Sigmoid colon (tissue), 7 donors: ENCODE data around the gene ADAMTS14. TPM values are rescaled to one million over a fixed set of nuclear protein-coding genes. Genes with fewer than 3 reads are reported as not detected.

ENCODE experiments used
- DNase-seq: peaks from one replicate; pipeline ENCODE4 v3.0.0-alpha.2; 2019
- H3K27ac ChIP-seq, 4 donors: fragments of 200-600 bp; sonication (generic); one replicate each; pipeline ENCODE4 v1.5.1; 2016 to 2019; ENCODE audit warnings: mild to moderate bottlenecking in 1 of 4
- H3K27me3 ChIP-seq, 3 donors: fragments of 200-600 bp; sonication (generic); one replicate each; pipeline ENCODE4 v1.5.1; 2019; ENCODE audit warnings: mild to moderate bottlenecking in 1 of 3
- H3K36me3 ChIP-seq, 4 donors: fragments of 200-600 bp; sonication (generic); one replicate each; pipeline ENCODE4 v1.5.1; 2016 to 2019
- H3K4me1 ChIP-seq, 4 donors: fragments of 200-600 bp; sonication (generic); one replicate each; pipeline ENCODE4 v1.5.1; 2017 to 2019
- H3K4me3 ChIP-seq, 4 donors: fragments of 200-600 bp; sonication (generic); one replicate each; pipeline ENCODE4 v1.5.1; 2017 to 2019; ENCODE audit warnings: mild to moderate bottlenecking in 2 of 4, moderate library complexity in 1 of 4
- H3K9me3 ChIP-seq, 4 donors: fragments of 200-600 bp in 3 of 4; sonication (generic) in 3 of 4; one replicate each; pipeline versions ENCODE4 v1.5.1 to v1.6.1; 2013 to 2019
- EP300 ChIP-seq, 4 donors: sonication (generic); formaldehyde crosslinking; IDR thresholded peaks; one replicate each; pipeline ENCODE4 v1.6.1; 2017; ENCODE audit warnings: antibody characterized with exemption in 4 of 4
- POLR2A ChIP-seq, 2 donors: fragments of 450-650 bp; IDR thresholded peaks; one replicate each; pipeline ENCODE4 v1.6.1; 2016; ENCODE audit warnings: antibody characterized with exemption in 2 of 2, mild to moderate bottlenecking in 2 of 2, moderate library complexity in 2 of 2
- POLR2AphosphoS5 ChIP-seq, 4 donors: sonication (generic); formaldehyde crosslinking; IDR thresholded peaks; one replicate each; pipeline ENCODE4 v1.6.1; 2017; ENCODE audit warnings: antibody characterized with exemption in 4 of 4
- WGBS, 2 donors: extraction: QIAGEN DNeasy Blood & Tissue Kit; methylation state at CpG; one replicate each; pipeline ENCODE4 v1.1.7; 2013; 5-methylcytosine and 5-hydroxymethylcytosine counted together
- intact Hi-C: fragments of 100-400 bp; cut with DNase I; formaldehyde crosslinking; loops from one replicate; pipeline ENCODE4 v1.15.1; 2023
- polyA plus RNA-seq, 3 donors: library from polyadenylated mRNA; stranded (reverse); fragments of 200-250 nt; gene quantifications; one replicate each; pipeline ENCODE4 v1.2.3, GENCODE V29; 2013
- total RNA-seq, 4 donors: library from RNA; depleted of rRNA; stranded (reverse); fragments of >200 nt; gene quantifications; one replicate each; pipeline ENCODE4 v1.1.0, GENCODE V29; 2016
- TF ChIP-seq, protein P1 (sequence below), 4 experiments: fragments of 450-650 bp in 3 of 4; fragments of 200-600 bp in 1 of 4; IDR thresholded peaks; one replicate each; pipeline ENCODE4 v1.5.1; 2016 to 2019; ENCODE audit warnings: antibody characterized with exemption in 4 of 4, mild to moderate bottlenecking in 3 of 4, moderate library complexity in 2 of 4
- donor health status: healthy with polysubstance abuse.
- donor health status: Bipolar disorder and iron deficiency.
- donor health status: healthy.

Gene ADAMTS14
- total and polyA plus RNA-seq, 7 donors: under 0.01 to 1.1 (median 0.50) TPM; not detected in 1

DNA sequence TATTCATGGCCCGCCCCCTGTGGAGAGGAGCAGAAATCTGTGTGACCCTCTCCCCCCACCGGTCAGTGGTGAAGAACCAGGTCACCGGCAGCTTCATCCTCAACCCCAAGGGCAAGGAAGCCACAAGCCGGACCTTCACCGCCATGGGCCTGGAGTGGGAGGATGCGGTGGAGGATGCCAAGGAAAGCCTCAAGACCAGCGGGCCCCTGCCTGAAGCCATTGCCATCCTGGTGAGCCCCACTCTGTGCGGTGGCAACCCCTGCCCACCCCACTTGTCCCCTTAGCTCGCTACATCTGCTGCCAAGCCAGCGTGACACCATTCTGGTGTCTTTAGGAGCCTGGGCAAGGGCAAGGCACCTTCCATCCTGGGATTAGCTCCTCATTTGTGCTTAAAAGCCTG lies 77.5 kb downstream of the ADAMTS14 start:
- DNase-seq: no peak
- TF ChIP-seq EP300 (IDR thresholded peaks at IDR 0.05) (no peak), POLR2A (IDR thresholded peaks at IDR 0.05) (no peak), POLR2AphosphoS5 (IDR thresholded peaks at IDR 0.05) (no peak)
- TF ChIP-seq, protein P1, sequence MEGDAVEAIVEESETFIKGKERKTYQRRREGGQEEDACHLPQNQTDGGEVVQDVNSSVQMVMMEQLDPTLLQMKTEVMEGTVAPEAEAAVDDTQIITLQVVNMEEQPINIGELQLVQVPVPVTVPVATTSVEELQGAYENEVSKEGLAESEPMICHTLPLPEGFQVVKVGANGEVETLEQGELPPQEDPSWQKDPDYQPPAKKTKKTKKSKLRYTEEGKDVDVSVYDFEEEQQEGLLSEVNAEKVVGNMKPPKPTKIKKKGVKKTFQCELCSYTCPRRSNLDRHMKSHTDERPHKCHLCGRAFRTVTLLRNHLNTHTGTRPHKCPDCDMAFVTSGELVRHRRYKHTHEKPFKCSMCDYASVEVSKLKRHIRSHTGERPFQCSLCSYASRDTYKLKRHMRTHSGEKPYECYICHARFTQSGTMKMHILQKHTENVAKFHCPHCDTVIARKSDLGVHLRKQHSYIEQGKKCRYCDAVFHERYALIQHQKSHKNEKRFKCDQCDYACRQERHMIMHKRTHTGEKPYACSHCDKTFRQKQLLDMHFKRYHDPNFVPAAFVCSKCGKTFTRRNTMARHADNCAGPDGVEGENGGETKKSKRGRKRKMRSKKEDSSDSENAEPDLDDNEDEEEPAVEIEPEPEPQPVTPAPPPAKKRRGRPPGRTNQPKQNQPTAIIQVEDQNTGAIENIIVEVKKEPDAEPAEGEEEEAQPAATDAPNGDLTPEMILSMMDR (IDR thresholded peaks at IDR 0.05): no peak
- intact Hi-C loops: no loop called here
- H3K36me3 ChIP-seq: no peaks in the 10 kb centered on the region
- 96 to 97% methylated on average over 10 of the region's 10 CpGs for WGBS, 2 donors
- no peak overlapping the region for H3K4me3 ChIP-seq
- peaks cover 0 to 3% (median 0%) of the 10 kb centered on the region in 3 donors for H3K27me3 ChIP-seq
- no peak overlapping the region for H3K27ac ChIP-seq
- no peaks in the 10 kb centered on the region for H3K9me3 ChIP-seq
- H3K4me1 ChIP-seq: peaks cover 0 to 6% (median 0%) of the 10 kb centered on the region in 4 donors

DNA sequence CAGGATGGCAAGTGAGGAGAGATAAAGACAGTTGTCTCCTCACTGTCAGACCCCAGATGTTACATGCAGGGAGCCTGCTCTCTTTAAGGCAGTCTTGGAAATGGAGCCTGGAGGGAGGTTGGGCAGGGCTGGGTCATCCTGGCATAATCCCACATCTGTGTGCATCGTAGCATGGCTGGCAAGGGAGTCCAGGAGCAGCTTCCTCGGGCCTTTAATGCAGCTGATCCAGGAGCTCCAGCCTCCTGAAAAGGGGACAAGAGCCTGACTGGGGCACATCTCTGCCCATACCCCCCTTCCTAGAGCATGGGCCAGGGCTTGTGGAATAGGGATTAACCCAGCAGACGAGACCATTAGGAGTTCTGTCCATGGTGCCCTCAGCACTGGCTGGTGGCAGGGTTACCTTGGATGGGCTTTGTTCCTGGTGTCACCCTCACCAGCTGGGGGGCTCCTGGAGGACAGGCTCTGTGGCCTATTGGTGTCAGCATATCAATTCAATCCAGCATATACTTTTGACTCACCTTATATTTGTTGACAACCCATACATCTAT lies 77.9 kb downstream of the ADAMTS14 start:
- H3K4me1 ChIP-seq: peaks cover 0 to 6% (median 0%) of the 10 kb centered on the region in 4 donors
- H3K27me3 ChIP-seq: peaks cover 0 to 3% (median 0%) of the 10 kb centered on the region in 3 donors
- TF ChIP-seq, protein P1 (IDR thresholded peaks at IDR 0.05): no peak
- TF ChIP-seq POLR2AphosphoS5 (IDR thresholded peaks at IDR 0.05): no peak
- TF ChIP-seq EP300 (IDR thresholded peaks at IDR 0.05): no peak
- no peak for TF ChIP-seq POLR2A (IDR thresholded peaks at IDR 0.05)
- no peak overlapping the region for H3K27ac ChIP-seq
- no peaks in the 10 kb centered on the region for H3K9me3 ChIP-seq
- 70 to 73% methylated on average over 3 of the region's 3 CpGs for WGBS, 2 donors
- H3K36me3 ChIP-seq: no peaks in the 10 kb centered on the region
- intact Hi-C loops: no loop called here
- no peak overlapping the region for H3K4me3 ChIP-seq
- DNase-seq: no peak

DNA sequence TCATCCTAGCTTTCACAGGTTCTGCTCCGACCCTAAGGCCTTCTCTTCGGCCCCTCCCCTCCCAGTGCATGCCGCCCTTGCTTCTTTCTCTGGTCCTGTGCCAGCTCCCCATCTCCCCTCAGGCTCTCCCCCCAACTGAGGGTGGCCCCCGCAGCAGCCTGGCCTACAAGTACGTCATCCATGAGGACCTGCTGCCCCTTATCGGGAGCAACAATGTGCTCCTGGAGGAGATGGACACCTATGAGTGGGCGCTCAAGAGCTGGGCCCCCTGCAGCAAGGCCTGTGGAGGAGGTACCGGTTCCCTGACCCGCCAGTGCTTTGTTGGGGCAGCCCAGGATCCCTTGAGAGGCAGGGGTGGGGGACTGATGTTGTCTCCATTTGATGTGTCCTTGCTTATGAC lies 79.0 kb downstream of the ADAMTS14 start:
- TF ChIP-seq EP300 (IDR thresholded peaks at IDR 0.05): no peak
- TF ChIP-seq POLR2A (IDR thresholded peaks at IDR 0.05): no peak
- TF ChIP-seq, protein P1 (IDR thresholded peaks at IDR 0.05): no peak
- no peak for TF ChIP-seq POLR2AphosphoS5 (IDR thresholded peaks at IDR 0.05)
- Histone ChIP-seq H3K27me3 (peaks cover 0 to 3% (median 0%) of the 10 kb centered on the region in 3 donors), H3K4me3 (no peak overlapping the region), H3K27ac (no peak overlapping the region), H3K4me1 (peaks cover 0 to 6% (median 0%) of the 10 kb centered on the region in 4 donors), H3K36me3 (no peaks in the 10 kb centered on the region), H3K9me3 (no peaks in the 10 kb centered on the region)
- WGBS, 2 donors: 91 to 93% methylated on average over 9 of the region's 9 CpGs
- intact Hi-C loops: no loop called here
- DNase-seq: no peak

DNA sequence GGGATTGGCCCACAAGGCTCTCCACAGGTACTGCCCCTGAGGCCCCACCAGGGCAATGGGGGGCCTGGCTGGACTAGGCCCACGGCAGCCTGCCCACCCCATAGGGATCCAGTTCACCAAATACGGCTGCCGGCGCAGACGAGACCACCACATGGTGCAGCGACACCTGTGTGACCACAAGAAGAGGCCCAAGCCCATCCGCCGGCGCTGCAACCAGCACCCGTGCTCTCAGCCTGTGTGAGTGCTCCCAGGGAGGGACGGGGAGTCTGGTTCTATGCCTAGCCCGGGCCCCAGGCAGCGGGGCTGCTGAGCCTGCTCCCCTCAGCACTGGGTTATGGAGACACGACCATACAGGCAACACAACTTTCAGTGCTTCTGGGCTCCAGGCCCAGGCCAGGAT lies 79.7 kb downstream of the ADAMTS14 start:
- WGBS, 2 donors: 92 to 96% methylated on average over 14 of the region's 14 CpGs
- intact Hi-C loops: no loop called here
- no peak for TF ChIP-seq POLR2AphosphoS5 (IDR thresholded peaks at IDR 0.05)
- H3K27ac ChIP-seq: no peak overlapping the region
- peaks cover 0 to 6% (median 0%) of the 10 kb centered on the region in 4 donors for H3K4me1 ChIP-seq
- H3K4me3 ChIP-seq: no peak overlapping the region
- no peak for DNase-seq
- H3K27me3 ChIP-seq: peaks cover 0 to 3% (median 0%) of the 10 kb centered on the region in 3 donors
- H3K36me3 ChIP-seq: no peaks in the 10 kb centered on the region
- H3K9me3 ChIP-seq: no peaks in the 10 kb centered on the region

DNA sequence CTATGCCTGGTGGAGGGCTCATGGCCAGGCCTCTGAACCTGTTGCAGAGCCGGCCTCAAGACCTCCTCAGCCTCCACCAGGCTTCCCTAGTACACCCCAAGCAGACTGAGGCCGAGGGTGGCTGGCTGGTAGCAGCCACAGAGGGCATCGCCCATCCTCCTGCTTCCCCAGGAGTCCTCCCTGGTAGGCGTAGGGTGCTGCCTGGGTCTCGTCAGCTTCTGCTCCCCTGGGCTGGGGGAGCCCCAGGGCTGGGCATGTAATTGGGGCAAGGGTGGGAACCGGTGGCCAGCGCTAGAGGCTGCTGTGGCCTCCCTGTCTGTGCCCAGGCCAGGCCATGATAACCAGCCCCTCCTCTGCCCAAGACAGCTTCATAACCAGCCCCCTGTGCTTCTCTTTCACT lies 80.3 kb downstream of the ADAMTS14 start:
- intact Hi-C loops: no loop called here
- 90 to 92% methylated on average over 7 of the region's 7 CpGs for WGBS, 2 donors
- DNase-seq: no peak
- H3K36me3 ChIP-seq: no peaks in the 10 kb centered on the region
- H3K27me3 ChIP-seq: peaks cover 0 to 3% (median 0%) of the 10 kb centered on the region in 3 donors
- peaks cover 0 to 6% (median 0%) of the 10 kb centered on the region in 4 donors for H3K4me1 ChIP-seq
- H3K9me3 ChIP-seq: no peaks in the 10 kb centered on the region
- TF ChIP-seq POLR2A (IDR thresholded peaks at IDR 0.05) (no peak), EP300 (IDR thresholded peaks at IDR 0.05) (no peak), POLR2AphosphoS5 (IDR thresholded peaks at IDR 0.05) (no peak)
- TF ChIP-seq, protein P1 (IDR thresholded peaks at IDR 0.05): no peak
- H3K27ac ChIP-seq: no peak overlapping the region
- no peak overlapping the region for H3K4me3 ChIP-seq
